CD8-positive, alpha-beta memory T cell (primary cell): ENCODE data around the gene NAV3. TPM values are rescaled to one million over a fixed set of nuclear protein-coding genes. Genes with fewer than 3 reads are reported as not detected.

ENCODE experiments used
- CTCF ChIA-PET: fragments of 350-600 bp; sonication (Branson Sonifier 250); formaldehyde crosslinking; loops from one replicate; lab custom pipeline; 2021; ENCODE audit warnings: antibody characterized with exemption; lab: Charles Lee
- POLR2A ChIA-PET: fragments of 350-600 bp; sonication (Branson Sonifier 250); formaldehyde crosslinking; loops from one replicate; lab custom pipeline; 2021; ENCODE audit warnings: antibody characterized with exemption; lab: Charles Lee
- DNase-seq, 5 donors: peaks; one replicate each; pipeline versions ENCODE4 v3.0.0 to v3.0.0-alpha.2; 2020 to 2022; ENCODE audit warnings: mixed read lengths in 1 of 5
- H3K27ac ChIP-seq: one replicate; pipeline ENCODE4 v1.7.0; 2013; ENCODE audit warnings: low read depth, mild to moderate bottlenecking, low read length, moderate library complexity
- H3K27me3 ChIP-seq: 2 replicates; pipeline ENCODE4 v1.7.0; 2013; ENCODE audit warnings: low read length, mild to moderate bottlenecking; ENCODE audit not compliant: insufficient read depth, poor library complexity, severe bottlenecking
- H3K36me3 ChIP-seq: 2 replicates; pipeline ENCODE4 v1.7.0; 2013; ENCODE audit warnings: mild to moderate bottlenecking, low read length, moderate library complexity; ENCODE audit not compliant: insufficient read depth
- H3K4me1 ChIP-seq: 2 replicates; pipeline ENCODE4 v1.7.0; 2013; ENCODE audit warnings: mild to moderate bottlenecking, low read length, moderate library complexity; ENCODE audit not compliant: insufficient read depth
- H3K4me3 ChIP-seq: 2 replicates; pipeline ENCODE4 v1.7.0; 2013; ENCODE audit warnings: mild to moderate bottlenecking, low read length
- H3K9me3 ChIP-seq: 2 replicates; pipeline ENCODE4 v1.7.0; 2013; ENCODE audit warnings: mild to moderate bottlenecking, low read length
- H3K27ac Mint-ChIP-seq, 8 donors: one replicate each; pipeline ENCODE4 v1.8.0; 2020 to 2021; ENCODE audit warnings: mixed read lengths in 8 of 8, mild to moderate bottlenecking in 6 of 8, inconsistent platforms in 3 of 8, moderate library complexity in 3 of 8
- H3K27me3 Mint-ChIP-seq, 2 donors: one replicate each; pipeline ENCODE4 v1.8.0; 2020 to 2021; ENCODE audit warnings: mixed read lengths in 2 of 2, mild to moderate bottlenecking in 1 of 2, moderate library complexity in 1 of 2
- H3K36me3 Mint-ChIP-seq, 3 donors: one replicate each; pipeline ENCODE4 v1.8.0; 2020 to 2021; ENCODE audit warnings: mixed read lengths in 3 of 3, inconsistent platforms in 1 of 3, mild to moderate bottlenecking in 1 of 3
- H3K4me1 Mint-ChIP-seq, 3 donors: one replicate each; pipeline ENCODE4 v1.8.0; 2020 to 2021; ENCODE audit warnings: mixed read lengths in 3 of 3, inconsistent platforms in 1 of 3, mild to moderate bottlenecking in 1 of 3
- H3K4me3 Mint-ChIP-seq, 7 donors: one replicate each; pipeline ENCODE4 v1.8.0; 2020 to 2021; ENCODE audit warnings: mixed read lengths in 7 of 7, mild to moderate bottlenecking in 6 of 7, moderate library complexity in 4 of 7, inconsistent platforms in 2 of 7
- H3K9me3 Mint-ChIP-seq, 5 donors: one replicate each; pipeline ENCODE4 v1.8.0; 2020 to 2022; ENCODE audit warnings: mixed read lengths in 5 of 5, mild to moderate bottlenecking in 3 of 5, moderate library complexity in 2 of 5, inconsistent platforms in 1 of 5
- polyA plus RNA-seq: library from polyadenylated mRNA; unstranded; fragments of 300-500 nt; fragmentation: Illumina TruSeq; gene quantifications from one replicate; pipeline ENCODE4 v1.2.3, GENCODE V29; 2021
- total RNA-seq, 2 experiments: library from RNA; stranded (reverse); gene quantifications; one replicate each; pipeline ENCODE4 v1.2.3, GENCODE V29; 2021

The NAV3 gene
- total and polyA plus RNA-seq, 3 experiments from 2014 or later = not detected

DNA sequence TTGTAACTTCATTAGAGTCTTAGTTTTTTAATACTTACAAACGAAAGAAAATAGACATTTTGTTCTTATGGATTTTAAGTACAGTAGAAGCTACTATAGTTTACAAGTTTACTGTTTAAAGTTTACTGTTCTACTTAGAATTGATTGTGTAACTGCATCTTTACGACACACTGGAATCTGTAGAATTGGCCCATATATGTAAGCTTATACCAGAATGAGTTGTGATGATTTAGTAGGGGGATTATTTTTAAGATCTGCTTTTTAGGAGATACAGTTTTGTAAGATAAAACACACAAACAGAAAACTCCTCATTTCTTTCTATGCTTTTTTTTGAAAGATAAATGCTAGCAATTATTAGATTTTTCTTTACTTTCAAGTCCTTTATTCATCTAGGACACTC is 30.2 kb upstream of the NAV3 start:
- H3K27ac ChIP-seq = no peak overlapping the region
- H3K4me3 ChIP-seq = no peak overlapping the region
- H3K36me3 Mint-ChIP-seq = no peaks in the 10 kb centered on the region
- H3K36me3 ChIP-seq = no peaks in the 10 kb centered on the region
- no peaks in the 10 kb centered on the region for H3K9me3 ChIP-seq
- POLR2A ChIA-PET = no interaction called here
- H3K27ac Mint-ChIP-seq = no peak overlapping the region
- DNase-seq = no peak
- H3K4me3 Mint-ChIP-seq = no peak overlapping the region
- CTCF ChIA-PET = no interaction called here
- H3K9me3 Mint-ChIP-seq = peaks cover 3 to 34% (median 12%) of the 10 kb centered on the region in 5 donors
- H3K4me1 Mint-ChIP-seq = no peaks in the 10 kb centered on the region
- no peaks in the 10 kb centered on the region for H3K4me1 ChIP-seq
- H3K27me3 Mint-ChIP-seq = no peaks in the 10 kb centered on the region
- no peaks in the 10 kb centered on the region for H3K27me3 ChIP-seq

DNA sequence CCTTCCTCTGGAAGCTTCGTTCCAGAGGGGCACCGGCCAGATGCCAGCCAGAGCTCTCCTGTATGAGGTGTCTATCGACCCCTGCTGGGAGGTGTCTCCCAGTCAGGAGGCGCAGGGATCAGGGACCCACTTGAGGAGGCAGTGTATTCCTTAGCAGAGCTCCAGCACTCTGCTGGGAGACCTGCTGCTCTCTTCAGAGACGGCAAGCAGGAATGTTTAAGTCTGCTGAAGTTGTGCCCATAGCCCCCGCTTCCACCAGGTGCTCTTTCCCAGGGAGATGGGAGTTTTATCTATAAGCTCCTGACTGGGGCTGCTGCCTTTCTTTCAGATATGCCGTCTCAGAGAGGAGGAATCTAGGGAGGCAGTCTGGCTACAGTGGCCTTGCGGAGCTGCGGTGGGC is 22.2 kb upstream of the NAV3 start:
- H3K27me3 ChIP-seq = no peaks in the 10 kb centered on the region
- no peaks in the 10 kb centered on the region for H3K36me3 Mint-ChIP-seq
- H3K27me3 Mint-ChIP-seq = no peaks in the 10 kb centered on the region
- H3K9me3 Mint-ChIP-seq = peaks cover 8 to 22% (median 16%) of the 10 kb centered on the region in 5 donors
- ChIA-PET POLR2A (no interaction called here), CTCF (no interaction called here)
- no peaks in the 10 kb centered on the region for H3K9me3 ChIP-seq
- no peak overlapping the region for H3K27ac Mint-ChIP-seq
- DNase-seq = no peak
- H3K4me3 ChIP-seq = no peak overlapping the region
- no peaks in the 10 kb centered on the region for H3K36me3 ChIP-seq
- no peaks in the 10 kb centered on the region for H3K4me1 ChIP-seq
- H3K4me3 Mint-ChIP-seq = no peak overlapping the region
- H3K4me1 Mint-ChIP-seq = no peaks in the 10 kb centered on the region
- no peak overlapping the region for H3K27ac ChIP-seq

DNA sequence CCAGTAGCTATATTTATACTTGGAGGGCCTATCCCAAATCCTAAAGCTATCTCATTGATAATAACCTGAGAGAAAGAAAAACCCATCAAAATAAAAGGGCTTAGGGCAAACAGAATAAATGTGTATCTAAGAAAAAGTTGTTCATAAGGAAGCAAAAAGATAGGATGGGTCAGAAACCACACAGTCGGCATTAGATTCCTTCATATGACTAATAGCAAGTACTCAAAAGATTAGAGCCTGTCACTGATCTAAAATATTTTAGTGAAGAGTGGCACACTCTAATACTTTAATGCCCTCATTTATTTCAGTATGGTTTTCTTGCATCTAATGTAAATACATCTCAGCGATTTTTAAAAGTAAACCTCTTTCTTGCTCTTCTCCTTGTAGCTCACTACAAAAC is 17.1 kb upstream of the NAV3 start:
- H3K4me3 ChIP-seq = no peak overlapping the region
- DNase-seq = no peak
- H3K4me1 Mint-ChIP-seq = no peaks in the 10 kb centered on the region
- H3K27ac ChIP-seq = no peak overlapping the region
- H3K9me3 ChIP-seq = no peaks in the 10 kb centered on the region
- H3K9me3 Mint-ChIP-seq = peaks cover 2 to 13% (median 5%) of the 10 kb centered on the region in 5 donors
- no peaks in the 10 kb centered on the region for H3K36me3 Mint-ChIP-seq
- H3K4me3 Mint-ChIP-seq = no peak overlapping the region
- no peaks in the 10 kb centered on the region for H3K27me3 ChIP-seq
- H3K4me1 ChIP-seq = no peaks in the 10 kb centered on the region
- H3K27ac Mint-ChIP-seq = no peak overlapping the region
- POLR2A ChIA-PET = no interaction called here
- H3K27me3 Mint-ChIP-seq = no peaks in the 10 kb centered on the region
- H3K36me3 ChIP-seq = no peaks in the 10 kb centered on the region
- CTCF ChIA-PET = no interaction called here

DNA sequence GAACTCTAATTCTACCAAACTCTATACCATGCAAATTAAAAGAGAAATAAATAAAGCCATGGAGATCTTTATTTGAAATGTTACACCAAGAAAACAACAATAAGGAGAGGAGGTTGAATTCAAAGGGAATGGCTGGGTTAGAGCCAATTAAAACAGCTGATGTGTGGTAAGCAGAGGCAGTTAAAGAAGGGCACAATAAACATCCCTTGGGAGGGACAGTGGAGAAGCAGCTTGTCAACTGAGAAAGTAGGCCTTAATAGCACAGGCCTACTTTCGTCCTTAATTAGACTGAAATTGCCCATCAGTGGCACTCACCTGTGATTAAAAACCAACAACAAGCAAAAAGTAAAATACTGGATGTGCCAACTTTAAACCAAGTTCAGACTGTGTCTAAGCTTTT is 16.3 kb upstream of the NAV3 start:
- H3K27me3 Mint-ChIP-seq = no peaks in the 10 kb centered on the region
- Histone ChIP-seq H3K4me3 (no peak overlapping the region), H3K36me3 (no peaks in the 10 kb centered on the region), H3K4me1 (no peaks in the 10 kb centered on the region), H3K27me3 (no peaks in the 10 kb centered on the region), H3K27ac (no peak overlapping the region), H3K9me3 (no peaks in the 10 kb centered on the region)
- H3K4me3 Mint-ChIP-seq = no peak overlapping the region
- no peaks in the 10 kb centered on the region for H3K36me3 Mint-ChIP-seq
- no peaks in the 10 kb centered on the region for H3K4me1 Mint-ChIP-seq
- CTCF ChIA-PET = no interaction called here
- no peak for DNase-seq
- peaks cover 2 to 15% (median 5%) of the 10 kb centered on the region in 5 donors for H3K9me3 Mint-ChIP-seq
- POLR2A ChIA-PET = no interaction called here
- H3K27ac Mint-ChIP-seq = no peak overlapping the region

DNA sequence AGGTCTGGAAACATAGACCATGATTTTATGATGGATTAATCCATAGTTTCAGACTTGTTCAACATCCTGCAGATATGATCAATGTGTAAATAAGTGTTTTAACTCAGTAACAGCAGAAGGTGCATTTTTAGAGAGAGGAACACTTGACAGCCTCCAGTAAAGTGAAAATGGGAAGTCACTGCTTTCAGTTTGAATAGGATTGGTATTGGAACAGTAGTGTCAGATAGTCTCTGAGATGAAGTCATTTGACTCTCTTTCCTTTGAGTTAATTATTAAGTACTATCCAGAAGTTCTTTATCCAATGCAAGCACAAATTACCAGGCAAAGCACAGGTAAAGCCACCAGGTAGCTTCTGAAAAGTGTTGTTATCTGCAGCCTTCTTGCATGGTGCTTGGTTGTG is 14.5 kb upstream of the NAV3 start:
- CTCF ChIA-PET = no interaction called here

DNA sequence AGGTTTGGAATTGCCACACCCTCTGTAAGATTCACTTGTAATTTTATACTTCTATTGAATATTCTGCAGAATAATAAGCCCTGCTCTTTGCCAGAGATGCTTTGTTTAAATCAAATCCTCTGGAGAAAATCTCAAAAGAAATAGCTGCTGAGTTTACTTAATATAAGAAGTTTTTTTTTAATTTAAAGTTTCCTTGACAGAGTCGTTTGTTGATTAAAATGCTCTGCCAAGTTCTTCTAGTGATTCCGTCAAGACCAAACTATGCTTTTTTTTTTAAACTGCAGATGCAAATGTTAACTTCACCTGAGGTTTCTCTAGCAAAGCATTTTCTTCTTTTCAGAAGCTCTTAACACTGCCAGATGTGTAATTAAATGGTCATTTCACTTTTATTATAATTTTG is 13.4 kb upstream of the NAV3 start:
- Histone ChIP-seq H3K9me3 (no peaks in the 10 kb centered on the region), H3K27ac (no peak overlapping the region), H3K4me3 (no peak overlapping the region), H3K27me3 (no peaks in the 10 kb centered on the region), H3K4me1 (no peaks in the 10 kb centered on the region), H3K36me3 (no peaks in the 10 kb centered on the region)
- no peaks in the 10 kb centered on the region for H3K27me3 Mint-ChIP-seq
- no peaks in the 10 kb centered on the region for H3K4me1 Mint-ChIP-seq
- H3K36me3 Mint-ChIP-seq = no peaks in the 10 kb centered on the region
- DNase-seq = no peak
- no peak overlapping the region for H3K4me3 Mint-ChIP-seq
- no peak overlapping the region for H3K27ac Mint-ChIP-seq
- ChIA-PET CTCF (interaction anchor here (0.6 kb wide), 1 partner anchor 331 kb away, joined by 3 read pairs; no protein-coding TSS in a partner anchor), POLR2A (no interaction called here)
- H3K9me3 Mint-ChIP-seq = peaks cover 0 to 26% (median 5%) of the 10 kb centered on the region in 5 donors

More for the DNA sequence above, 14.5 kb upstream of the NAV3 start:
- Histone ChIP-seq H3K4me3 (no peak overlapping the region), H3K27me3 (no peaks in the 10 kb centered on the region), H3K9me3 (no peaks in the 10 kb centered on the region), H3K4me1 (no peaks in the 10 kb centered on the region), H3K36me3 (no peaks in the 10 kb centered on the region), H3K27ac (no peak overlapping the region)
- no peaks in the 10 kb centered on the region for H3K36me3 Mint-ChIP-seq
- peaks cover 0 to 19% (median 5%) of the 10 kb centered on the region in 5 donors for H3K9me3 Mint-ChIP-seq
- DNase-seq = no peak
- no peak overlapping the region for H3K27ac Mint-ChIP-seq
- POLR2A ChIA-PET = no interaction called here
- H3K4me1 Mint-ChIP-seq = no peaks in the 10 kb centered on the region
- H3K27me3 Mint-ChIP-seq = no peaks in the 10 kb centered on the region
- no peak overlapping the region for H3K4me3 Mint-ChIP-seq

DNA sequence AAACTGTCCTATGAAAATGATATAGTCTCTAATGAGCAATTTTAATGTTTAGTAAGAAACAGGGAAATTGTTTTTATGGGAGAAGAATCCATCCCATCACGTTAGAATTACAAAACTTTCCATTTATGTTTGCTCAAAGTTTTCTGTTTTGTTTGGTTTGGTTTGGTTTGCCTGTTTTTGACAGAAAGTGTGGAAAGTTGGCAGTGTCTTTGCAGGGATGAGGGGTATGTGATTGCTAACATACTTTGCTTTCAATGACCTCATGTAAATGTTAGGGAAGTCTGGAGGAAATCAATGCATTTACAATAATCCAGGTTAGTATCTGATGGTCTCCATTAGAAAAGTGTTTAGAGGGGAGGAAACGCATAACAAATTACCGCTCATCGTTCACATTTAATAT is 12.3 kb upstream of the NAV3 start:
- H3K36me3 Mint-ChIP-seq = no peaks in the 10 kb centered on the region
- ChIA-PET CTCF (no interaction called here), POLR2A (no interaction called here)
- H3K4me1 Mint-ChIP-seq = no peaks in the 10 kb centered on the region
- Histone ChIP-seq H3K36me3 (no peaks in the 10 kb centered on the region), H3K27me3 (no peaks in the 10 kb centered on the region), H3K4me1 (no peaks in the 10 kb centered on the region), H3K9me3 (no peaks in the 10 kb centered on the region), H3K27ac (no peak overlapping the region), H3K4me3 (no peak overlapping the region)
- peaks cover 0 to 27% (median 5%) of the 10 kb centered on the region in 5 donors for H3K9me3 Mint-ChIP-seq
- no peak overlapping the region for H3K4me3 Mint-ChIP-seq
- no peak for DNase-seq
- H3K27ac Mint-ChIP-seq = no peak overlapping the region
- no peaks in the 10 kb centered on the region for H3K27me3 Mint-ChIP-seq

DNA sequence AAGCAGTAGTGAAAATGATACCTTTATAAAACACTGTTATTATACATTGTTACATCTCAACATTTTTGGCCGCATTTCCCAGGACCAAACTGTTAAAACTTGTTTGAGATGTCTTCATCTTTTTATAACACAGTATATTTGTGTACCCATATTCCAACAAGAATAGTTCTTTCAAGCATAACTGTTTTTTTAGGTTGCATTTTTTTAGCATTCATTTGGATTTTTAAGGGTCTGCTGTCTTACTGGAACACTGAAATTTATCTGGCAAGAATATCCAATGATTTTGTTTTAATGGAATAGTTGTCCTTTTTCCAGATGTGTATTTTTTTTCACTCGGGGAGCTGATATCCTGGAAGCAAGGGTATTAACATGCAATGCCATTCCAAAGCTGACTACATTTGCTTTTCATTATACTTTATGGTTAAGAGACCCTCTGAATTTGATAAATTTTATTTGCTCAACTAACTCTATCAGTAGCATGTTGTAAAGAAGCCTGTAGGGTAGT is 8.9 kb upstream of the NAV3 start:
- no peak overlapping the region for H3K27ac Mint-ChIP-seq
- no peak for DNase-seq
- Histone ChIP-seq H3K4me1 (no peaks in the 10 kb centered on the region), H3K36me3 (no peaks in the 10 kb centered on the region), H3K9me3 (no peaks in the 10 kb centered on the region), H3K27ac (no peak overlapping the region), H3K4me3 (no peak overlapping the region), H3K27me3 (no peaks in the 10 kb centered on the region)
- no peaks in the 10 kb centered on the region for H3K36me3 Mint-ChIP-seq
- H3K9me3 Mint-ChIP-seq = peaks cover 2 to 33% (median 4%) of the 10 kb centered on the region in 5 donors
- H3K4me1 Mint-ChIP-seq = no peaks in the 10 kb centered on the region
- ChIA-PET CTCF (no interaction called here), POLR2A (no interaction called here)
- H3K4me3 Mint-ChIP-seq = no peak overlapping the region
- H3K27me3 Mint-ChIP-seq = no peaks in the 10 kb centered on the region

DNA sequence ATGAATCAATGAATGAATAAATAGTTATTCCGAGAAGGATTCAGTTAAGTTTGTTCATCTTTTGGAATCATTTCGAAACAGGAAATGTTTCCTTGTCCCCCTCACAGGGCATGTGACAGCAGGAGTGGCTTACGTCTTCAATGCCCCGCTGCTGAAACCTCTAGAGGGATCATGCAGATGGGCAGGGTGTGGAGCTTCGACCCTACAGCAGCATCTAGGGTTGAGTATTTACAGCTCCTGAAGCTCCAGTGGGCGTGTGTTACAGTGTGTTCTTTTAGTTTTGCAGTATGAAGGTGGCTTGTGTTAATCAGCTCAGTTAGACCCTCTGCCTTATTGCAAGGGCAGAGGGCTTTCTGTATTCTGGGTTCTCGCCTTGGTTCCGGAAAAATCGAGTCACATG is 2.6 kb downstream of the NAV3 start:
- no peaks in the 10 kb centered on the region for H3K4me1 Mint-ChIP-seq
- no peak overlapping the region for H3K4me3 ChIP-seq
- peaks cover 2 to 7% (median 6%) of the 10 kb centered on the region in 5 donors for H3K9me3 Mint-ChIP-seq
- no peaks in the 10 kb centered on the region for H3K36me3 ChIP-seq
- H3K27me3 ChIP-seq = no peaks in the 10 kb centered on the region
- ChIA-PET CTCF (no interaction called here), POLR2A (no interaction called here)
- no peaks in the 10 kb centered on the region for H3K36me3 Mint-ChIP-seq
- H3K27ac ChIP-seq = no peak overlapping the region
- DNase-seq = no peak
- H3K27me3 Mint-ChIP-seq = no peaks in the 10 kb centered on the region
- no peaks in the 10 kb centered on the region for H3K9me3 ChIP-seq
- H3K27ac Mint-ChIP-seq = no peak overlapping the region
- no peaks in the 10 kb centered on the region for H3K4me1 ChIP-seq
- H3K4me3 Mint-ChIP-seq = no peak overlapping the region
